ENCODE results near the gene SNRNP27.

GRCh38 chr2:69858261-69858660 is 35.5 kb upstream of the SNRNP27 start:
- TF ChIP-seq POLR2AphosphoS2 (conservative IDR thresholded peaks at IDR 0.05; ENCODE audit: low read length) (no peak), REST (IDR thresholded peaks at IDR 0.05) (no peak), POLR2A (IDR thresholded peaks at IDR 0.05; ENCODE audit: low read length) (no peak), HOXA7 (CRISPR knock-in tag; IDR thresholded peaks at IDR 0.05) (no peak), HOXB5 (CRISPR knock-in tag; IDR thresholded peaks at IDR 0.05) (no peak), ZNF302 (CRISPR knock-in tag; IDR thresholded peaks at IDR 0.05) (no peak)
- TF ChIP-seq, protein P1, sequence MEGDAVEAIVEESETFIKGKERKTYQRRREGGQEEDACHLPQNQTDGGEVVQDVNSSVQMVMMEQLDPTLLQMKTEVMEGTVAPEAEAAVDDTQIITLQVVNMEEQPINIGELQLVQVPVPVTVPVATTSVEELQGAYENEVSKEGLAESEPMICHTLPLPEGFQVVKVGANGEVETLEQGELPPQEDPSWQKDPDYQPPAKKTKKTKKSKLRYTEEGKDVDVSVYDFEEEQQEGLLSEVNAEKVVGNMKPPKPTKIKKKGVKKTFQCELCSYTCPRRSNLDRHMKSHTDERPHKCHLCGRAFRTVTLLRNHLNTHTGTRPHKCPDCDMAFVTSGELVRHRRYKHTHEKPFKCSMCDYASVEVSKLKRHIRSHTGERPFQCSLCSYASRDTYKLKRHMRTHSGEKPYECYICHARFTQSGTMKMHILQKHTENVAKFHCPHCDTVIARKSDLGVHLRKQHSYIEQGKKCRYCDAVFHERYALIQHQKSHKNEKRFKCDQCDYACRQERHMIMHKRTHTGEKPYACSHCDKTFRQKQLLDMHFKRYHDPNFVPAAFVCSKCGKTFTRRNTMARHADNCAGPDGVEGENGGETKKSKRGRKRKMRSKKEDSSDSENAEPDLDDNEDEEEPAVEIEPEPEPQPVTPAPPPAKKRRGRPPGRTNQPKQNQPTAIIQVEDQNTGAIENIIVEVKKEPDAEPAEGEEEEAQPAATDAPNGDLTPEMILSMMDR (IDR thresholded peaks at IDR 0.05) = no peak
- TF ChIP-seq, protein P2, sequence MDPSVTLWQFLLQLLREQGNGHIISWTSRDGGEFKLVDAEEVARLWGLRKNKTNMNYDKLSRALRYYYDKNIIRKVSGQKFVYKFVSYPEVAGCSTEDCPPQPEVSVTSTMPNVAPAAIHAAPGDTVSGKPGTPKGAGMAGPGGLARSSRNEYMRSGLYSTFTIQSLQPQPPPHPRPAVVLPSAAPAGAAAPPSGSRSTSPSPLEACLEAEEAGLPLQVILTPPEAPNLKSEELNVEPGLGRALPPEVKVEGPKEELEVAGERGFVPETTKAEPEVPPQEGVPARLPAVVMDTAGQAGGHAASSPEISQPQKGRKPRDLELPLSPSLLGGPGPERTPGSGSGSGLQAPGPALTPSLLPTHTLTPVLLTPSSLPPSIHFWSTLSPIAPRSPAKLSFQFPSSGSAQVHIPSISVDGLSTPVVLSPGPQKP (IDR thresholded peaks at IDR 0.05; ENCODE audit: low read depth, low read length) = no peak
